ENCODE results near the gene LRRC75A. TPM values are rescaled to one million over a fixed set of nuclear protein-coding genes. Genes with fewer than 3 reads are reported as not detected.
A peak's percentile ranks its signal among the peaks of the same experiment; 100 is the strongest.

The LRRC75A gene
- polyA plus RNA-seq, 3 donors = 4.1 to 4.9 (median 4.4) TPM

GRCh38 chr17:16496820-16497489, 5.0 kb upstream of the LRRC75A start:
- no peak for DNase-seq (ENCODE audit: extremely low read depth in 1 of 11, low read depth in 9 of 11, low spot score in 4 of 11)

DNA sequence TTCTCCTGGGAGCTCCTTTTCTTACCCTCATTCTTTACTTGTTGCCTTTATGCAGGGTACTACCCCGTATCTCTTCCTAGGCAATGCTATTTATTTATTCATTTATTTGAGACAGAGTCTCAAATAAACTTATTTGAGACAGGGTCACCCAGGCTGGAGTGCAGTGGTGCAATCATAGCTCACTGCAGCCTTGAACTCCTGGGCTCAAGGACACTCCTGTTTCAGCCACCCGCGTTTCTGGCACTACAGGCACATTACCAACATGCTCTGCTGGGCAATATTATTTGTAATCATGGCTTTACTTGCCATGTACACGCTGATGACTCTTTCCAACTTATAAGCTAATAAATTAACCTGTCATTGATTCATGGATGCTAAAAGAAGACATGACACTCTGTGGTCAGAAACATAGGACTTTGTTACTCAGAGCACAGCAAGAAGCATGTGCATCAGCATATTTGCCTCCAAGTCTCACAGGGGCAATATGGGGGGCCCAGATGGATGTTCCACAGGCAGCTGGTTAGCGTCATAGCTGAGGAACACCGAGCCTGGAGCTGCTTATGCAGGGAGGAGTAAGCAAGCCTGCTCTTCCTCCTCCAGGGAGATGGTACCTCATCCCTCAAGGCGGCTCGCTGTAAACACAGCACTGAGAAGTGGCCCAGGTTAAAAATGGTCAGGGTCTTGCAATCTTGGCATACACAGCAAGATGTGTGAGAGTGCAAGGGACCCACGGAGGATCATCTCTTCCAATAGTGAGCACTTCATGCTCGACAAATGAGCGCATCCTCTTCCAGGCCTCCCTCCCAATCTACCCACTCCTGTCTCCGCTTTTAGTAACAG, 4.2 kb upstream of the LRRC75A start:
- DNase-seq (ENCODE audit: extremely low read depth in 1 of 11, low read depth in 9 of 11, low spot score in 4 of 11) = no peak

DNA sequence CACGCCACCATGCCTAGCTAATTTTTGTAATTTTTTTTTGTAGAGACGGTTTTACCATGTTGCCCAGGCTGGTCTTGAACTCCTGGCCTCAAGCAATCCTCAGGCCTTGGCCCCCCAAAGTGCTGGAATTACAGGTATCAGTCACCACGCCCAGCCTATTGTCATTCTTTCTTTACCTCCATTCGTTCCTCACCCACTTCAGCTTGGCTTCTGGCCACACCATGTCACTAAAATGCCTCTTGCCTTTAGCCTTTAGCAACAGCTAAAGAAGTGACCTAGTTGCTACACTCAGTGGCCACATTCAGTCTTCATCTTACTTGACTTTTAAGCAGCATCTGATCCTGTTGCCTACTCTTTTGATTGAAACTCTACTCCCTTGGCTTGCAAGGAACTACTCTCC, 3.6 kb upstream of the LRRC75A start:
- DNase-seq (ENCODE audit: extremely low read depth in 1 of 11, low read depth in 9 of 11, low spot score in 4 of 11) = no peak

GRCh38 chr17:16494059-16494458, 2.1 kb upstream of the LRRC75A start:
- DNase-seq (ENCODE audit: extremely low read depth in 1 of 11, low read depth in 9 of 11, low spot score in 4 of 11) = no peak

- DNase-seq (ENCODE audit: extremely low read depth in 1 of 11, low read depth in 9 of 11, low spot score in 4 of 11) = no peak
These were observed 1.6 kb upstream of the LRRC75A start for GRCh38 chr17:16493531-16494046.

DNA sequence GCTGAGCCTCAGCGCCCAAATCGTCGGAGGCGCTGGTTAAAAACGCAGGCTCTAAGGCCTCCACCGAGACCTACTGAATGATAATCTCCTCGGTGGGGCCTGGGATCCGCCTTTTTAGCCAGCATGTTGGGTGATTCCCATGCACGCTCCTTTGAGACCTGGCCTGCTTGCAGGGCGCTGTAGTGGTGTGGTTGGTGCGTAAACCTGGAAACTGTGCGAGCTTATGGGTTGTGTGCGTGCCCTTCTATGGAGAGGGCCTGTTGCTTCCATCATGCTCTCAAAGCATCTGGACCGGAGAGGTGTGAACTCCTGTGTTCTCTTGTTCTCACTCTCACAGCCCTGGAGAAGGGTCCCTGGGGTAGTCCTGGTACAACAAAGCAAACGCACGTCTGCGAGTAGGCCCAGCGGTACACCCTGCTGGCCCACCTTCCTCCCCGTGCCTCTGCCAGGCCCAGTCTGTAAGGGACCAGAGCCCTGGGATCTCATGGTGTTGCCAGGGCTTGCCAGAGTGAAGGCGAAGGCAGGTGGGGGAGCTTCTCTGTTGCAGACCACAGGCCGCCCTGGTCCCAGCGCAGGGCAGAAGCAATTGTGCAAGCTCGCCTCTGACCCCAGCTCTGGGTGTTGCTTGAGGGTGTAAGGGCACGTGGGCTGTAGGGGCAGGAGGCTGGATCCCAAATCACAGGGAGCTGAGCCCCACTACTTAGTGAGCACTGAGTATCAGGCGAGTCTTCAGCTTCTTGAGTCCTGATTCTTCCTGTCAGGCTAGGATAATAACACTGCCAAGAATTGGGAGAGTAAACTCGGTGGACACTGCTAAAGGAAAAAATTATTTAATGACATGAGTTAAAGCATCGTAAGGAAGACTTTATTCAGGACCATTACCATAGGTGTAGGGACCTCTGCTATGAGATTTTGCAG, 879 bp upstream of the LRRC75A start:
- DNase-seq (ENCODE audit: extremely low read depth in 1 of 11, low read depth in 9 of 11, low spot score in 4 of 11) = no peak

DNA sequence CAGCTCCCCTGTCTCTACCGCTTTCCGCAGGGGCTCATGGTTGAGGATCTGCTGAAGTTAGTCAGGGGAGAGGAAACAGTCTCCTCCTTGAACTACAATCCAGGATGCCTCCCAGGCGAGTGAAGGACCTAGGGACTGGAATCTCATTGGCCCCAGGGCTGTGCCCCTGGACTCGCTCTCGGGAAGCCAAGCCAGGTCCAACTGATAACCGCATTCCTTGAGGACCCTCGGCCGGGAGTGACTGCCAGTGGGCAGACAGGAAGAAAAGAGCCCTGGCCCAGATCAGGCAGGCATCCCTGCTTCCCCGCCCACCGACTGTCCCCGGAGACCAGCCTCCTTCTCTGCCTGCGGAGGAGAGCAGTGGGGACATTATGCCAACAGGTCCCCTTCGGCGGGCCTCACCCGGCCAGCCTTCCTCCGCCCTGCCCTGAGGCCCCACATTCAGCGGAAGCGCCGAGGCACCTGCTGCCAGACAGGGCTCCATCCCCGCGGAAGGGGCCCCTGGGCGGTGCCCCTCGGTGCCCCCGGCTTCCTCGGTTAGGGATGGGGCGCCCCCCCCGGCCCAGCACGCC, 776 bp downstream of the LRRC75A start:
- DNase-seq (ENCODE audit: extremely low read depth in 1 of 11, low read depth in 9 of 11, low spot score in 4 of 11) = no peak

DNA sequence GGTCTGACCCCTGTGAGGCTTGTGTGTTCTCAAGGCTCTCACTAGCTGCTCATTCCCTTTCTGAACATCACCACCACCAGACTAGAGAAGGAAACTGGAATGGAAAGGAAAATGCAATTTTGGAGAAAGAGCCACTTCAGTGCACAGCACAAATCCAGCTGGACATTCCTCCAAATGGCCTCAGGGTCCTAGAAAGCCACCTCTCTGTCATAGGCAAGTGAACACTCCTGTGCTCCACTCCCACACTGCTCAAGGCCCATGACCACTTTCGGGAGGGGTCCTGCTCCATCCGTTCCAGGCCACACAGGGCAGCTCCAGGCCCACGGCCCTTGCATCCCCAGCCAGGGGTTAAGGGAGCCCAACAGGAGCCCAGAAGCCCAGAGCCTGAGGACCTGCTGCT, 2.6 kb downstream of the LRRC75A start:
- peak in 1 of 11 donors; percentile 39 for DNase-seq (ENCODE audit: extremely low read depth in 1 of 11, low read depth in 9 of 11, low spot score in 4 of 11)

DNA sequence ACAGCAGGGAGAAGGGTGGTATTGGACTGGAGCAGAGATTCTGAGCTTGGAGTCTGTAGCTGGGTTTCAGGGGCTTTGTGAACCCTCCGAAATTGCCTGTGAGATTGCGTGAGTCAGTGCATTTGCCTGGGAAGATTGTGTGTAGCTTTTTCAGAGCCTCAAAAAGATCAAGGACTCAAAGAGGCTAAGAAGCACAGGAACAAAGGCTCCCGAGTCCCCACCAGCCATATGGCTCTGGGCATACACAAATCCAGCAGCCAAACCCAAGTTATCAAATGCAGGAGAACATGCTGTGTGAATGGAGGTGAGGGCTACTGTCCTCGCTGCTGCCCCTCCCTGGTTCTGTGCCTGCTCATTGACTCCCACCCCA, 3.0 kb downstream of the LRRC75A start:
- DNase-seq (ENCODE audit: extremely low read depth in 1 of 11, low read depth in 9 of 11, low spot score in 4 of 11) = no peak

DNA sequence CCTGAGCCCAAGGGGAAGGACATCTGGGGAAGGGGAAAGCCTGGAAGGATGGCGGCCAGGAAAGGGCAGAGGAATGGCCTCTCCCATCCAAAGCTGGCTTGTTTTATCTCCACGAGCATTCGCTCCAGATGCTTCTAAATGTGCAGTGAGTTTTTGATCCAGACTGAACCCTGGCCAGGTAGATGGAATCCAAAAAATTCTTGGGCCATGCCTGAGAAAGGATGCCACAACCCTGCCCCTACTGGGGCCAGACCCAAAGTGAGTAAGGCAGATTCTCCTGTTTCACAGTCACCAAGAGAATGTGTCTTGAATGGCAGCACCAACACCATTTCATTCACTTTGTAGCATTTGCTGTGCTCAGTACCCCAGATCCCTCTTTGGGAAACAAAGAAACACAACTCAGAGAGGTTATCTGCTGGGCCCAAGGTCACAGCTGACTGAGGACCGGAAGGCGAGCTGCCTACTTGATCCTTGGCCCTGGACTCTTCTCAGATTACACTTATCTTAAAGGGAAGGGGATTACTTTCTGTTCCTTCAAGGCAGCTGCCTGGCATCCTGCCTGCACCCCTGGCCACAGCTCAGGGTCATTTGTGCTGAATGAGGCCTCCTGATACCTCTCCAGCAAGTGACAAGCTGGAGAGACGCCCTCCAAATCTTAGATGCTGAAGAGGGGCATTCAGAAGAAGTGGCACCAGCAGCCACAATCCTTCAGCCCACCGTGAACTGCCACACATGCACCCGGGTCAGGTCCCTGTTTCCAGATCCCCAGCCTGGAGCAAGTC, 3.6 kb downstream of the LRRC75A start:
- no peak for DNase-seq (ENCODE audit: extremely low read depth in 1 of 11, low read depth in 9 of 11, low spot score in 4 of 11)

- no peak for DNase-seq (ENCODE audit: extremely low read depth in 1 of 11, low read depth in 9 of 11, low spot score in 4 of 11)
These were observed 5.4 kb downstream of the LRRC75A start for GRCh38 chr17:16486373-16487250.

DNA sequence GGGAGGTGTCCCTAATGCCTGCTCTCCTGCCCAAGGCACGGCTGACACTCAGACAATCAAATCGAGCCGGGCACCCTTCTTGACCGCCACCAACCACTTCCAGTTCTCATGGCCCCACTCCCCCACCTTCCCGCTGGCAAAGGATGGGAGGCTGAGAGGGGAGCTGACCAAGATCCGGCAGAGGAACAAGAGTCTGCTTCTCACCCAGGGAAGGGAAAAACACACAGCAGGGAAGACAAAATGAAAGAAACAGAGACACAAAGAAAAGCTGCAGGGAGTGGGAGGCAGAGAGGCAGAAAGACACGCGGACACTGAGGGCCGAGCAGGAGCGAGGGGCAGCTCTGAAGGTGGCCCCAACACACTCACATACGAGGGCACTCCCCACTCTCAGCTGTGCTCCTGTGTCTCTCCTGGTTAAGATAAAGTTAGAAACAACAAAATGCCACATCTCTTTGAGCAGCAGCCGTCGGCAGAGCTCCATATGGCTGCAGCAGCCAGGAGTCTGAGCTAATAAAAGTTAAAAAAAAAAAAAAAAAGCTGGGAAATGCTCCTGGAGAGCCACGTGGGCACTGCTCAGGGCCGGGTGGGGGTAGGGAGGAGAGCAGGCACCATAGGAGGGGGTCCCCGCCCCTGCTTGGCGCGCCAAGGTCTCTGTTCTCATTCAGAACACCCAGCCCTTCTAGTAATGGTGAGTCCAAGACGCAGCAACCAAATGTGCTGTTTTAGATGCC, 7.4 kb downstream of the LRRC75A start:
- DNase-seq (ENCODE audit: extremely low read depth in 1 of 11, low read depth in 9 of 11, low spot score in 4 of 11) = no peak

DNA sequence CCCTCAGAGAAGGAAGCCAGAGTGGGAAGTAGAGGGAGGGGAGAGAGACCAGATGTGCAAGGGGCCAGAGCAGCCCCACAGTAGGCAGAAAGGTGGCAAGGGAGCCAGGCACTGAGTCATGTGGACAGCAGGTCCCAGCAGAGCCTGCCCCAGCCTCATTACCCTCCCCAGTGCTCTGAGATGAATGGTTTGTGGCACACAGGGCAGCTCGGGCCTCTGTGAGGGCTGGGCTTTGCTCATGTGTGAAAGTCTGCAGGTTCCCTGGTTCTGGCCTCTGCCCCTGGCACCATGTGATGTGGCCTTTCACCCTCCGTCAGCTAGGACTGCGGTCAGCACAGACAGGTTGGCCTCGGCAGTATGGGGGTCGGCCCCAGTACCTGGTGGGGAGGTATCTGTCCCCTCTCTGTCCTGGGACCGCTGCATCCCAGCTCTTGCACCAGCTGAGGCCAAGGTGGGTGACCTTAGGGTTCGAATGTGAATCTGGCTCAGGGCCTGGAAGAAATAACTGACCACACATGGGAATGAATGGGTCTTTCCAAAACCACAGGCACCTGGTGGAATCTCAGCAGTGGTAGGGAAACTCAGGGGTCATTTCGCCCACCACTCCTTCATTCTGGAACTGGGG, 8.9 kb downstream of the LRRC75A start:
- no peak for DNase-seq (ENCODE audit: extremely low read depth in 1 of 11, low read depth in 9 of 11, low spot score in 4 of 11)

GRCh38 chr17:16482253-16482652, 9.7 kb downstream of the LRRC75A start:
- no peak for DNase-seq (ENCODE audit: extremely low read depth in 1 of 11, low read depth in 9 of 11, low spot score in 4 of 11)

DNA sequence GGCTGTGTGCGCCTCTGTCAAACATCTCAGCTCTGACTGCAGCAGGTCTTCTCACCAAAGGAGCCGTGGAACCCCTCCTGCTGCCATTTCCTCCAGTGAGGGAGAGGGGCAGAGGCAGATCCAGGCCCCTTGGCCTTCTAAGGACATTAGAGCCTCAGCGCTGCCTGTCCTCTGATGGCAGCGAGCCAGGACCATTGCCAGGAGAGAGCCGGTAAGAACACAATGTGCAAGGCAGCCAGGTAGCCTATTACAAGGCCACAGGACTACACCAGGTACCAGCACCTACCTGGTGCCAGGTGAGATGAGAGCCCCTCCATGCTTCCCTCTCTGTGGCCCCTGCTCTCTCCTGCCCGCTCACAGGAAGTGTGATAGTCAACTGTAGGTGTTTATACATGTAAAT, 11.0 kb downstream of the LRRC75A start:
- no peak for DNase-seq (ENCODE audit: extremely low read depth in 1 of 11, low read depth in 9 of 11, low spot score in 4 of 11)

- DNase-seq (ENCODE audit: extremely low read depth in 1 of 11, low read depth in 9 of 11, low spot score in 4 of 11) = no peak
These were observed 12.7 kb downstream of the LRRC75A start for GRCh38 chr17:16479264-16479663.
